Measurements from ENCODE around the gene PCDHA13.
"Not testable (repeated sequence)": the region's sequence is repeated elsewhere in the genome, so short reads cannot be mapped to it uniquely, and the experiment has no call there.

PCDHA13 gene, protein sequence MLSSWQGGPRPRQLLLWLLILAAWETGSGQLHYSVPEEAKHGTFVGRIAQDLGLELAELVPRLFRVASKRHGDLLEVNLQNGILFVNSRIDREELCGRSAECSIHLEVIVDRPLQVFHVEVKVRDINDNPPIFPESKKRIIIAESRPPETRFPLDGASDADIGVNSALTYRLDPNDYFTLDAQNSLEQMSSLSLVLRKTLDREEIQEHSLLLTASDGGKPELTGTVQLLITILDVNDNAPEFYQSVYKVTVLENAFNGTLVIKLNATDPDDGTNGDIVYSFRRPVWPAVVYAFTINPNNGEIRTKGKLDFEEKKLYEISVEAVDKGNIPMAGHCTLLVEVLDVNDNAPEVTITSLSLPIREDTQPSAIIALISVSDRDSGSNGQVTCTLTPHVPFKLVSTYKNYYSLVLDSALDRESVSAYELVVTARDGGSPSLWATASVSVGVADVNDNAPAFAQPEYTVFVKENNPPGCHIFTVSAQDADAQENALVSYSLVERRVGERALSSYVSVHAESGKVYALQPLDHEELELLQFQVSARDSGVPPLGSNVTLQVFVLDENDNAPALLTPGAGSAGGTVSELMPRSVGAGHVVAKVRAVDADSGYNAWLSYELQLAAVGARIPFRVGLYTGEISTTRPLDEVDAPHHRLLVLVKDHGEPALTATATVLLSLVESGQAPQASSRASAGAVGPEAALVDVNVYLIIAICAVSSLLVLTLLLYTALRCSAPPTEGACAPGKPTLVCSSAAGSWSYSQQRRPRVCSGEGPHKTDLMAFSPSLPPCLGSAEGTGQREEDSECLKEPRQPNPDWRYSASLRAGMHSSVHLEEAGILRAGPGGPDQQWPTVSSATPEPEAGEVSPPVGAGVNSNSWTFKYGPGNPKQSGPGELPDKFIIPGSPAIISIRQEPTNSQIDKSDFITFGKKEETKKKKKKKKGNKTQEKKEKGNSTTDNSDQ

DNA sequence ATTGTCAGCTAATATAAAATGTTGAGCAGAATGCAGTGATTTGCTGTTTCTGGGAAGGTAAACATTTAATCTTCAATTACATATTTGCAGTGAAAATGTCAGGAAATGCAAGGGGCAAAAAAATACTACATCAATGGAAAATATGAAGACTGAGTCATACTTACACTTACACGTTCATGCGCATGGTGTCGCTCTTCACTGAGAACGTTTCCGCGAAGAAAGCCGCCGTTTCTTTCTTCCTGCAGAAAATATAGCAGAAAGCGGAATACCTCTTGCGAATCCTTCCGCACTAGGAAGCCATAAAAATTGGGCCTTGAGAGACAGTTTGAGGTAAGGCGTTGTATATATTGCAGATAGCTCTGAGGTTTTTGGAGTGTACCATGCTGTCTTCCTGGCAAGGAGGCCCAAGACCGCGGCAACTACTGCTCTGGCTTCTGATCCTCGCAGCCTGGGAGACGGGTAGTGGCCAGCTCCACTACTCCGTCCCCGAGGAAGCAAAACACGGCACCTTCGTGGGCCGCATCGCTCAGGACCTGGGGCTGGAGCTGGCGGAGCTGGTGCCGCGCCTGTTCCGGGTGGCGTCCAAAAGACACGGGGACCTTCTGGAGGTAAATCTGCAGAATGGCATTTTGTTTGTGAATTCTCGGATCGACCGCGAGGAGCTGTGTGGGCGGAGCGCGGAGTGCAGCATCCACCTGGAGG lies at the start of gene PCDHA13:
TSS of gene PCDHA13 (plus strand) at position 236 of the 702 bp plus-strand sequence. CDS start at position 381, 145 bp downstream.
- no peak for DNase-seq

DNA sequence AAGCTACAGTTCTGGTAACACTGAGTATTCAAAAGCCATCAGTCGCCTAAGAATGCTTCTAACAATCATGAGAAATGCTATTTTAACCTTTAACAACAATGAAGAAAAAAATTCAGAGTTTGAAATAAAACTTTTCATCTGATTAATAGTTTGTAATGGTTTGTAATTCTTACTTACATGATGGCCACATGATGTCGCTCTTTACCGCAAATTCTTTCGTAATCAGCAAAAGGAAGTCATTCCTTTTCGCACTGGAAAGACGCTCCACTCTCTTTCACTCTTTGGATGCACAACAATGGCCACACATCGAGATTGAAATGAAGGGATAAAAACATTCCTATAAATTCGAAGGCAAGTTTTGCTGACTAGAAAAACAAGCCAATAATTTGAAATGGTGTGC lies 47.9 kb upstream of the PCDHA13 start, which contains the start of gene PCDHA7:
TSS of gene PCDHA7 (plus strand) at position 277 of the 400 bp plus-strand sequence. CDS start at position 392, 115 bp downstream.
- no peak for DNase-seq

DNA sequence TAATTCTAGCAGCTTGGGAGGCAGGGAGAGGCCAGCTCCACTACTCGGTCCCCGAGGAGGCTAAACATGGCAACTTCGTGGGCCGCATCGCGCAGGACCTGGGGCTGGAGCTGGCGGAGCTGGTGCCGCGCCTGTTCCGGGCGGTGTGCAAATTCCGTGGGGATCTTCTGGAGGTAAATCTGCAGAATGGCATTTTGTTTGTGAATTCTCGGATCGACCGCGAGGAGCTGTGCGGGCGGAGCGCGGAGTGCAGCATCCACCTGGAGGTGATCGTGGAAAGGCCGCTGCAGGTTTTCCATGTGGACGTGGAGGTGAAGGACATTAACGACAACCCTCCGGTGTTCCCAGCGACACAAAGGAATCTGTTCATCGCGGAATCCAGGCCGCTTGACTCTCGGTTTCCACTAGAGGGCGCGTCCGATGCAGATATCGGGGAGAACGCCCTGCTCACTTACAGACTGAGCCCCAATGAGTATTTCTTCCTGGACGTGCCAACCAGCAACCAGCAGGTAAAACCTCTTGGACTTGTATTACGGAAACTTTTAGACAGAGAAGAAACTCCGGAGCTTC lies 47.4 kb upstream of the PCDHA13 start:
- not testable (repeated sequence) for DNase-seq

DNA sequence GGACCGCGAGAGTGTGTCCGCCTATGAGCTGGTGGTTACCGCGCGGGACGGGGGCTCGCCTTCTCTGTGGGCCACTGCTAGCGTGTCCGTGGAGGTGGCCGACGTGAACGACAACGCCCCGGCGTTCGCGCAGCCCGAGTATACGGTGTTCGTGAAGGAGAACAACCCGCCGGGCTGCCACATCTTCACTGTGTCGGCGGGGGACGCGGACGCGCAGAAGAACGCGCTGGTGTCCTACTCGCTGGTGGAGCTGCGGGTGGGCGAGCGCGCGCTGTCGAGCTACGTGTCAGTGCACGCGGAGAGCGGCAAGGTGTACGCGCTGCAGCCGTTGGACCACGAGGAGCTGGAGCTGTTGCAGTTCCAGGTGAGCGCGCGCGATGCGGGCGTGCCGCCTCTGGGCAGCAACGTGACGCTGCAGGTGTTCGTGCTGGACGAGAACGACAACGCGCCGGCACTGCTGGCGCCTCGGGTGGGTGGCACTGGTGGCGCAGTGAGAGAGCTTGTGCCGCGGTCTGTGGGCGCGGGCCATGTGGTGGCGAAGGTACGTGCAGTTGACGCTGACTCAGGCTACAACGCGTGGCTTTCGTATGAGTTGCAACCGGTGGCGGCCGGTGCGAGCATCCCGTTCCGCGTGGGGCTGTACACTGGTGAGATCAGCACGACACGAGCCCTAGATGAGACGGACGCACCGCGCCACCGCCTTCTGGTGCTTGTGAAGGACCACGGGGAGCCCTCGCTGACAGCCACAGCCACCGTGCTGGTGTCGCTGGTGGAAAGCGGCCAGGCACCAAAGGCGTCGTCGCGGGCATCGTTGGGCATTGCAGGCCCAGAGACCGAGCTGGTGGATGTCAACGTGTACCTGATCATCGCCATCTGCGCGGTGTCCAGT lies 46.1 kb upstream of the PCDHA13 start:
- no peak for DNase-seq

DNA sequence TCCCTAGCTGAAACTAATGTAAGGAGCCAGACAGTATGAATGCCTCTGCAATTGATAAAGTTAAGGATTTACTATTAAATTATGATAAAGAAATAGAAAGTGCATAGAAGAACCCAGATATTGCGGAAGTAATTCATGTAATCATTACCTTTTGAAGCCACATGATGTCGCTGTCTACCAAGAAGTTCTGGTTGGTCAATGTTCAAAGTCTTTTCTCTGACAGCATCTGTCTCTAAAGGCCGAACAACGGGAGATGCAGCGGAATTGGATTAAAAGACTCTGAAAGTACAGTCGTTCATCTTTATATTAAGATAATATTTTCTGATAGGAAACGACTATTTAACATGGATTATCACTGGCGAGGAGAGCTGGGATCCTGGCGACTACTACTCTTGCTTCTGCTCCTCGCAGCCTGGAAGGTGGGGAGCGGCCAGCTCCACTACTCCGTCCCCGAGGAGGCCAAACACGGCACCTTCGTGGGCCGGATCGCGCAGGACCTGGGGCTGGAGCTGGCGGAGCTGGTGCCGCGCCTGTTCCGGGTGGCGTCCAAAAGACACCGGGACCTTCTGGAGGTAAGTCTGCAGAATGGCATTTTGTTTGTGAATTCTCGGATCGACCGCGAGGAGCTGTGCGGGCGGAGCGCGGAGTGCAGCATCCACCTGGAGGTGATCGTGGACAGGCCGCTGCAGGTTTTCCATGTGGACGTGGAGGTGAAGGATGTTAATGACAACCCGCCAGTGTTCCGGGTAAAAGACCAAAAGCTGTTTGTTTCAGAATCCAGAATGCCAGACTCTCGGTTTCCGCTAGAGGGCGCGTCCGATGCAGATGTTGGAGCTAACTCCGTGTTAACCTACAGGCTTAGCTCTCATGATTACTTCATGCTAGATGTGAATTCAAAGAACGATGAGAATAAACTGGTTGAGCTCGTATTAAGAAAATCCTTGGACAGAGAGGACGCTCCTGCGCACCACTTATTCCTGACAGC lies 40.7 kb upstream of the PCDHA13 start, which contains the start of gene PCDHA8:
TSS of gene PCDHA8 (plus strand) at position 210 of the 985 bp plus-strand sequence. CDS start at position 345, 135 bp downstream.
- DNase-seq, result no peak

DNA sequence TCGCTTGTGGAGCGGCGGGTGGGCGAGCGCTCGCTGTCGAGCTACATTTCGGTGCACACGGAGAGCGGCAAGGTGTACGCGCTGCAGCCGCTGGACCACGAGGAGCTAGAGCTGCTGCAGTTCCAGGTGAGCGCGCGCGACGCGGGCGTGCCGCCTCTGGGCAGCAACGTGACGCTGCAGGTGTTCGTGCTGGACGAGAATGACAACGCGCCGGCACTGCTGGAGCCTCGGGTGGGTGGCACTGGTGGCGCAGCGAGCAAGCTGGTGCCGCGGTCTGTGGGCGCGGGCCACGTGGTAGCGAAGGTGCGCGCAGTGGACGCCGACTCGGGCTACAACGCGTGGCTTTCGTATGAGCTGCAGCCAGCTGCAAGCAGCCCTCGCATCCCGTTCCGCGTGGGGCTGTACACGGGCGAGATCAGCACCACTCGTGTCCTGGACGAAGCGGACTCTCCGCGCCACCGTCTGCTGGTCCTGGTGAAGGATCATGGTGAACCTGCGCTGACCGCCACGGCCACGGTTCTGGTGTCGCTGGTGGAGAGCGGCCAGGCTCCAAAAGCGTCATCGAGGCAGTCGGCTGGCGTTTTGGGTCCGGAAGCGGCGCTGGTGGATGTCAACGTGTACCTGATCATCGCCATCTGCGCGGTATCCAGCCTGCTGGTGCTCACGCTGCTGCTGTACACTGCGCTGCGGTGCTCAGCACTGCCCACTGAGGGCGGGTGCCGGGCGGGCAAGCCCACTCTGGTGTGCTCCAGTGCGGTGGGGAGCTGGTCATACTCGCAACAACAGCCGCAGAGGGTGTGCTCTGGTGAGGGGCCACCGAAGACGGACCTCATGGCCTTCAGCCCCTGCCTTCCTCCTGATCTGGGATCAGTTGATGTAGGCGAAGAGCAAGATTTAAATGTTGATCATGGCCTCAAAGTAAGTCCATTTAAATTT lies 38.9 kb upstream of the PCDHA13 start:
- no peak for DNase-seq

DNA sequence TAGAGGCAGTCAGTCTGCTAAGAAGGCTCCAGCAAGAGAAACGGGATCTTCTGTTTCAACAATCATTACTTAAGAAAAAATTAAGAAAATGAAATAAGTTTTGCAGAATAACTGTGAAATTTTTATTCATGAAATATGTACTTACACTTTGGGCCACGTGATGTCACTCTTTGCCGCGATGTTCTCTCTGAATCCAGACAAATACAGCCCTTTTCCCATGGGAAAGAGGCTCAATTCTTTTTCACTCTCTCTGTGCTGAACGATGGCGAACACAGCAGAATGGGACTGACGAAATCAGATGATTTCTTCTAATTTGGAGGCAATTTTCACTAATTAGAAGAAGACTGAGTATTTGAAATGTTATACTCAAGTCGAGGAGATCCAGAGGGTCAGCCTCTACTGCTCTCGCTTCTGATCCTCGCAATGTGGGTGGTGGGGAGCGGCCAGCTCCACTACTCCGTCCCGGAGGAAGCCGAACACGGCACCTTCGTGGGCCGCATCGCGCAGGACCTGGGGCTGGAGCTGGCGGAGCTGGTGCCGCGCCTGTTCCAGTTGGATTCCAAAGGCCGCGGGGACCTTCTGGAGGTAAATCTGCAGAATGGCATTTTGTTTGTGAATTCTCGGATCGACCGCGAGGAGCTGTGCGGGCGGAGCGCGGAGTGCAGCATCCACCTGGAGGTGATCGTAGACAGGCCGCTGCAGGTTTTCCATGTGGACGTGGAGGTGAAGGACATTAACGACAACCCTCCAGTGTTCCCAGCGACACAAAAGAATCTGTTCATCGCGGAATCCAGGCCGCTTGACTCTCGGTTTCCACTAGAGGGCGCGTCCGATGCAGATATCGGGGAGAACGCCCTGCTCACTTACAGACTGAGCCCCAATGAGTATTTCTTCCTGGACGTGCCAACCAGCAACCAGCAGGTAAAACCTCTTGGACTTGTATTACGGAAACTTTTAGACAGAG lies 33.5 kb upstream of the PCDHA13 start, which contains the start of gene PCDHA9:
TSS of gene PCDHA9 (plus strand) at position 244 of the 964 bp plus-strand sequence. CDS start at position 358, 114 bp downstream.
- not testable (repeated sequence) for DNase-seq

DNA sequence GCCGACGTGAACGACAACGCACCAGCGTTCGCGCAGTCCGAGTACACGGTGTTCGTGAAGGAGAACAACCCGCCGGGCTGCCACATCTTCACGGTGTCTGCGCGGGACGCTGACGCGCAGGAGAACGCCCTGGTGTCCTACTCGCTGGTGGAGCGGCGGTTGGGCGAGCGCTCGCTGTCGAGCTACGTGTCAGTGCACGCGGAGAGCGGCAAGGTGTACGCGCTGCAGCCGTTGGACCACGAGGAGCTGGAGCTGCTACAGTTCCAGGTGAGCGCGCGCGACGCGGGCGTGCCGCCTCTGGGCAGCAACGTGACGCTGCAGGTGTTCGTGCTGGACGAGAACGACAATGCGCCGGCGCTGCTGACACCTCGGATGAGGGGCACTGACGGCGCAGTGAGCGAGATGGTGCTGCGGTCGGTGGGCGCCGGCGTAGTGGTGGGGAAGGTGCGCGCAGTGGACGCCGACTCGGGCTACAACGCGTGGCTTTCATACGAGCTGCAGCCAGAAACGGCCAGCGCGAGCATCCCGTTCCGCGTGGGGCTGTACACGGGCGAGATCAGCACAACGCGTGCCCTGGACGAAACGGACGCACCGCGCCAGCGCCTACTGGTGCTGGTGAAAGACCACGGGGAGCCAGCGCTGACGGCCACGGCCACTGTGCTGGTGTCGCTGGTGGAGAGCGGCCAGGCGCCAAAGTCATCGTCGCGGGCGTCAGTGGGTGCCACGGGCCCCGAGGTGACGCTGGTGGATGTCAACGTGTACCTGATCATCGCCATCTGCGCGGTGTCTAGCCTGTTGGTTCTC lies 31.9 kb upstream of the PCDHA13 start:
- DNase-seq, result not testable (repeated sequence)

DNA sequence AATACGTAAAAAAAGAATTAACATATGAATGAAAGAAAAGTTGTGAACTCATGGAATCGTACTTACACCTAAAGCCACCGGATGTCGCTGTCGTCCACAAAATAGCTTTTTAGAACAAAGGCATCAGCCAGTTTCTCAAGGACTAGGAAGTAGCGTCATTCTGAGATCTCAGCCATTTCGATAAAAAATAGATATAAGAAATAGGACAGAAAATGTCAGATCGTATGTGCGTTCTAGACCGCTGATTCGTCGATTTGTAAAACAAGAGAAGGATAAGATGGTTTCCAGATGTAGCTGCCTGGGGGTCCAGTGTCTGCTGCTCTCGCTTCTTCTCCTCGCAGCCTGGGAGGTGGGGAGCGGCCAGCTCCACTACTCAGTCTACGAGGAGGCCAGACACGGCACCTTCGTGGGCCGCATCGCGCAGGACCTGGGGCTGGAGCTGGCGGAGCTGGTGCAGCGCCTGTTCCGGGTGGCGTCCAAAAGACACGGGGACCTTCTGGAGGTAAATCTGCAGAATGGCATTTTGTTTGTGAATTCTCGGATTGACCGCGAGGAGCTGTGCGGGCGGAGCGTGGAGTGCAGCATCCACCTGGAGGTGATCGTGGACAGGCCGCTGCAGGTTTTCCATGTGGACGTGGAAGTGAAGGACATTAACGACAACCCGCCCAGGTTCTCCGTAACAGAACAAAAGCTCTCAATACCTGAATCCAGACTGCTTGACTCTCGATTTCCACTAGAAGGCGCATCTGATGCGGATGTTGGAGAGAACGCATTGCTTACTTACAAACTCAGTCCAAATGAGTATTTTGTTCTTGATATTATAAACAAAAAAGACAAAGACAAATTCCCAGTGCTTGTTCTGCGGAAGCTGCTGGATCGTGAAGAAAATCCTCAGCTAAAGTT lies 25.9 kb upstream of the PCDHA13 start, which contains the start of gene PCDHA10:
TSS of gene PCDHA10 (plus strand) at position 126 of the 903 bp plus-strand sequence. CDS start at position 278, 152 bp downstream.
- DNase-seq, result no peak

DNA sequence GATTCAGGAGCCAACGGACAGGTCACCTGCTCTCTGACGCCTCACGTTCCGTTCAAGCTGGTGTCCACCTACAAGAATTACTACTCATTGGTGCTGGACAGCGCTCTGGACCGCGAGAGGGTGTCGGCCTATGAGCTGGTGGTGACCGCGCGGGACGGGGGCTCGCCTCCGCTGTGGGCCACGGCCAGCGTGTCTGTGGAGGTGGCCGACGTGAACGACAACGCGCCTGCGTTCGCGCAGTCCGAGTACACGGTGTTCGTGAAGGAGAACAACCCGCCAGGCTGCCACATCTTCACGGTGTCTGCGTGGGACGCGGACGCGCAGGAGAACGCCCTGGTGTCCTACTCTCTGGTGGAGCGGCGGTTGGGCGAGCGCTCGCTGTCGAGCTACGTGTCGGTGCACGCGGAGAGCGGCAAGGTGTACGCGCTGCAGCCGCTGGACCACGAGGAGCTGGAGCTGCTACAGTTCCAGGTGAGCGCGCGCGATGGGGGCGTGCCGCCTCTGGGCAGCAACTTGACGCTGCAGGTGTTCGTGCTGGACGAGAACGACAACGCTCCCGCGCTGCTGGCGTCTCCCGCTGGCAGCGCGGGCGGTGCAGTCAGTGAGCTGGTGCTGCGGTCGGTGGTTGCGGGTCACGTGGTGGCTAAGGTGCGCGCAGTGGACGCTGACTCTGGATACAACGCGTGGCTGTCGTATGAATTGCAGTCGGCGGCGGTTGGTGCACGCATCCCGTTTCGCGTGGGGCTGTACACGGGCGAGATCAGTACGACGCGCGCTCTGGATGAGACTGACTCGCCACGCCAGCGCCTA lies 24.5 kb upstream of the PCDHA13 start:
- no peak for DNase-seq

DNA sequence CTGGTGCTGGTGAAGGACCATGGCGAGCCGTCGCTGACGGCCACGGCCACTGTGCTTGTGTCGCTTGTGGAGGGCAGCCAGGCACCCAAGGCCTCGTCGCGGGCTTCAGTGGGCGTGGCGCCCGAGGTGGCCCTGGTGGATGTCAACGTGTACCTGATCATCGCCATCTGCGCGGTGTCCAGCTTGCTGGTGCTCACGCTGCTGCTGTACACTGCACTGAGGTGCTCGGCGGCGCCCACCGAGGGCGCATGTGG lies 24.0 kb upstream of the PCDHA13 start:
- DNase-seq, result no peak

DNA sequence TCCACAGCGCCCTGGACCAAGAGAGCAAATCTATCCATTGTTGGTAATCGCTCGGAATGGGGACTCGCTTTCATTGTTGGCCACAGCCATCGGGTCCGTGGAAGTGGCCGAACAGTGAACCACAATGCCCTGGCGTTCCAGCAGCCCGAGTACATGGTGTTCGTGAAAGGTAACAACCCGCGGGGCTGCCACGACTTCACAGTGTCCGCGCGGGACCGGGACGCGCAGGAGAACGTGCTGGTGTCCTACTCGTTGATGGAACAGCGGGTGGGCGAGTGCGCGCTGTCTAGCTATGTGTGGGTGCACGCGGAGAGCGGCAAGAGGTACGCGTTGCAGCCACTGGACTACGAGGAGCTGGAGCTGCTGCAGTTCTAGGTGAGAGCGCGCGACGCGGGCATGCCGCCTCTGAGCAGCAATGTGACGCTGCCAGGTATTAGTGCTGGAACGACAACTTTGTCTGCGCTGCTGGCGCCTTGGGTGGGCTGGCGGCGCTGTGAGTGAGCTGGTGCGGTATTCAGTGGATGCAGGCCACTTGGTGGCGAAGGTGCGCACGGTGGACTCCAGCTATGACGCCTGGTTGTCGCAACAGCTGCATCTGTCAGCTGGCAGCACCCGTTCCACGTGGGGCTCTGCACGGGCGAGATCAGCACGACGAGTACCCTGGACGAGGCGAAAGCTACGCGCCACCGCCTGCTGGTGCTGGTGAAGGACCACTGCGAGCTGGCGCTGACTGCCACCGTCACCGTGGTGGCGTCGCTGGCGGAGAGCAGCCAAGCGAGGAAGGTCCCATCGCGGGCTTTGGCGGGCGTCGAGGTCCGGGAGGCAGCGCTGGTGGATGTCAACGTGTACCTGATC lies 19.3 kb upstream of the PCDHA13 start:
- no peak for DNase-seq

DNA sequence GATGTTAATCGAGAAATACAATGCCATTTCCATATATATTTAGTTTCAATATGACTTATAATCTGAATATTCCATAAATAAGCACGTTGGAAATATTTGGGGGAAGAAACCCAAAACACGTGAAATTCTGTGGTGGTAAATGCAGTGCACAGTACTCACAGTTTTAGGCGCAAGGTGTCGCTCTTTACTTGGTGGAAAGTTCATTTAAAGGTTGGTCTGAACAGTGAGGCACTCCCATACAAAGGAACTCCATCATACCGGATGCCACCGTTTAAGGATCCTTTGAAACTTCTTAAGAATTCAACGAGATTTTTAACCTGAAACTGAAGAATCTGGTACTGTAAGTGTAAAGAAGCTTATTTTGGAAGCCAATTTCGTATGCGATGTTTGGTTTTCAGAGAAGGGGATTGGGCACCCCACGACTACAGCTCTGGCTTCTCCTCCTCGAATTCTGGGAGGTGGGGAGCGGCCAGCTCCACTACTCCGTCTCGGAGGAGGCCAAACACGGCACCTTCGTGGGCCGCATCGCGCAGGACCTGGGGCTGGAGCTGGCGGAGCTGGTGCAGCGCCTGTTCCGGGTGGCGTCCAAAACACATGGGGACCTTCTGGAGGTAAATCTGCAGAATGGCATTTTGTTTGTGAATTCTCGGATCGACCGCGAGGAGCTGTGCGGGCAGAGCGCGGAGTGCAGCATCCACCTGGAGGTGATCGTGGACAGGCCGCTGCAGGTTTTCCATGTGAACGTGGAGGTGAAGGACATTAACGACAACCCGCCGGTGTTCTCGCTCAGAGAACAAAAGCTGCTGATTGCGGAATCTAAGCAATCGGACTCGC lies 13.0 kb upstream of the PCDHA13 start, which contains the start of gene PCDHA11:
TSS of gene PCDHA11 (plus strand) at position 237 of the 834 bp plus-strand sequence. CDS start at position 384, 147 bp downstream.
- DNase-seq, result no peak
